SU-DHL-6 (cell line): ENCODE data around the gene PRSS57.

Experiments
- EZH2phosphoT487 ChIP-seq: fragments of 200-600 bp; sonication (generic), shearing (Covaris generic); conservative IDR thresholded peaks from 2 replicates; pipeline ENCODE4 v1.6.1; 2018; ENCODE audit warnings: mild to moderate bottlenecking, antibody characterized with exemption, low read length, moderate library complexity, mixed read lengths
- TF ChIP-seq, protein P1 (sequence below): fragments of 200-600 bp; sonication (generic); IDR thresholded peaks from one replicate; pipeline ENCODE4 v1.5.1; 2017; ENCODE audit warnings: antibody characterized with exemption, mild to moderate bottlenecking, low read length, moderate library complexity; ENCODE audit not compliant: insufficient read depth, poor library complexity, severe bottlenecking

- TF ChIP-seq, protein P1, sequence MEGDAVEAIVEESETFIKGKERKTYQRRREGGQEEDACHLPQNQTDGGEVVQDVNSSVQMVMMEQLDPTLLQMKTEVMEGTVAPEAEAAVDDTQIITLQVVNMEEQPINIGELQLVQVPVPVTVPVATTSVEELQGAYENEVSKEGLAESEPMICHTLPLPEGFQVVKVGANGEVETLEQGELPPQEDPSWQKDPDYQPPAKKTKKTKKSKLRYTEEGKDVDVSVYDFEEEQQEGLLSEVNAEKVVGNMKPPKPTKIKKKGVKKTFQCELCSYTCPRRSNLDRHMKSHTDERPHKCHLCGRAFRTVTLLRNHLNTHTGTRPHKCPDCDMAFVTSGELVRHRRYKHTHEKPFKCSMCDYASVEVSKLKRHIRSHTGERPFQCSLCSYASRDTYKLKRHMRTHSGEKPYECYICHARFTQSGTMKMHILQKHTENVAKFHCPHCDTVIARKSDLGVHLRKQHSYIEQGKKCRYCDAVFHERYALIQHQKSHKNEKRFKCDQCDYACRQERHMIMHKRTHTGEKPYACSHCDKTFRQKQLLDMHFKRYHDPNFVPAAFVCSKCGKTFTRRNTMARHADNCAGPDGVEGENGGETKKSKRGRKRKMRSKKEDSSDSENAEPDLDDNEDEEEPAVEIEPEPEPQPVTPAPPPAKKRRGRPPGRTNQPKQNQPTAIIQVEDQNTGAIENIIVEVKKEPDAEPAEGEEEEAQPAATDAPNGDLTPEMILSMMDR, result no peak
- TF ChIP-seq EZH2phosphoT487, result no peak
Measured at GRCh38 chr19:651991-652390, 43.3 kb downstream of the PRSS57 start.
